ENCODE results near the gene PRKAG3.

Gene PRKAG3

DNA sequence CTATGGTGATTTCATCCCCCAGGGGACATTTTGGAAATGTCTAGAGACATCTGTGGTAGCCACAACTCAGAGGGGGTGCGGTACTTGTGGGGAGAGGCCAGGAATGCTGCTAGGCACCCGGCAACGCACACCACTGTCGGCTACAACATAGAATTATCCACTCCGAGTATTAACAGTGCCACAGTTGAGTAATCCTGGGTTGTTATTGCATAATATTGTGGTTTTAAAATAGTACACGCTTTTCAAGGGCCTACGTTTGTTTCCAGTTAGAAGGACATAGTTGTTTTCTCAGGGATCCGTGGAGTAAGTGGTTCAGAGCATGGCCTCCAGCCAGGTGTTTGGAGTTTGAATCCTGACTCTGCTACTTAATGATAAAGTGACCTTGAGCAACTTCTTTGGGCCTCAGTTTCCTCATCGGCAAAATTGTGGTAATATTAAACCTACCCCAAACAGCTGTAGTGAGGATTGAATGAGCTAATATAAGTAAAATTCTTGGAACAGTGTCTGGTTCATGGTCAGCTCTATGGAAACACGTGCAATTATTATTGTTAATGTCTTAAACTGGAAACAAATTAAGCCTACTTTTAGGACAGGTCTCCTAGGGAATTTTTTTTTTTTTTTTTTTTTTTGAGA, 25.1 kb downstream of the PRKAG3 start:
- Histone ChIP-seq H3K9me3 (ENCODE audit: insufficient read depth, low read length, severe bottlenecking) (no peaks in the 10 kb centered on the region), H2AFZ (ENCODE audit: low read depth, low read length) (no peak overlapping the region), H3K79me2 (ENCODE audit: insufficient read depth, low read length) (no peaks in the 10 kb centered on the region), H3K4me2 (ENCODE audit: insufficient read depth, low read length) (no peak overlapping the region), H3K9ac (ENCODE audit: low read depth, low read length) (no peak overlapping the region), H3K27me3 (ENCODE audit: insufficient read depth, low read length, poor library complexity) (no peaks in the 10 kb centered on the region), H3K27ac (ENCODE audit: low read length) (no peak overlapping the region), H3K4me3 (ENCODE audit: low read depth in 1 of 2, low read length in 2 of 2) (no peak overlapping the region), H3K36me3 (ENCODE audit: insufficient read depth, low read length) (no peaks in the 10 kb centered on the region), H4K20me1 (ENCODE audit: insufficient read depth, low read length) (no peaks in the 10 kb centered on the region), H3K4me1 (ENCODE audit: insufficient read depth, low read length) (no peaks in the 10 kb centered on the region)
- TF ChIP-seq, protein P1, sequence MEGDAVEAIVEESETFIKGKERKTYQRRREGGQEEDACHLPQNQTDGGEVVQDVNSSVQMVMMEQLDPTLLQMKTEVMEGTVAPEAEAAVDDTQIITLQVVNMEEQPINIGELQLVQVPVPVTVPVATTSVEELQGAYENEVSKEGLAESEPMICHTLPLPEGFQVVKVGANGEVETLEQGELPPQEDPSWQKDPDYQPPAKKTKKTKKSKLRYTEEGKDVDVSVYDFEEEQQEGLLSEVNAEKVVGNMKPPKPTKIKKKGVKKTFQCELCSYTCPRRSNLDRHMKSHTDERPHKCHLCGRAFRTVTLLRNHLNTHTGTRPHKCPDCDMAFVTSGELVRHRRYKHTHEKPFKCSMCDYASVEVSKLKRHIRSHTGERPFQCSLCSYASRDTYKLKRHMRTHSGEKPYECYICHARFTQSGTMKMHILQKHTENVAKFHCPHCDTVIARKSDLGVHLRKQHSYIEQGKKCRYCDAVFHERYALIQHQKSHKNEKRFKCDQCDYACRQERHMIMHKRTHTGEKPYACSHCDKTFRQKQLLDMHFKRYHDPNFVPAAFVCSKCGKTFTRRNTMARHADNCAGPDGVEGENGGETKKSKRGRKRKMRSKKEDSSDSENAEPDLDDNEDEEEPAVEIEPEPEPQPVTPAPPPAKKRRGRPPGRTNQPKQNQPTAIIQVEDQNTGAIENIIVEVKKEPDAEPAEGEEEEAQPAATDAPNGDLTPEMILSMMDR (IDR thresholded peaks at IDR 0.05; ENCODE audit: borderline replicate concordance, extremely low read depth, low read length, poor library complexity, severe bottlenecking) = no peak
- no peak for TF ChIP-seq EZH2 (IDR thresholded peaks at IDR 0.05; ENCODE audit: borderline replicate concordance, low read depth, low read length, severe bottlenecking)
- peak; percentile 45 for DNase-seq
- ATAC-seq (ENCODE audit: insufficient read depth, low read depth) = peak; percentile 80

- no peaks in the 10 kb centered on the region for H3K4me1 ChIP-seq (ENCODE audit: insufficient read depth, low read length)
- DNase-seq (no peak), ATAC-seq (ENCODE audit: insufficient read depth, low read depth) (no peak)
- H4K20me1 ChIP-seq (ENCODE audit: insufficient read depth, low read length) = no peaks in the 10 kb centered on the region
- H3K79me2 ChIP-seq (ENCODE audit: insufficient read depth, low read length) = no peaks in the 10 kb centered on the region
- TF ChIP-seq, protein P1 (IDR thresholded peaks at IDR 0.05; ENCODE audit: borderline replicate concordance, extremely low read depth, low read length, poor library complexity, severe bottlenecking) = no peak
- no peak for TF ChIP-seq EZH2 (IDR thresholded peaks at IDR 0.05; ENCODE audit: borderline replicate concordance, low read depth, low read length, severe bottlenecking)
- H3K4me2 ChIP-seq (ENCODE audit: insufficient read depth, low read length) = no peak overlapping the region
- no peak overlapping the region for H3K9ac ChIP-seq (ENCODE audit: low read depth, low read length)
- H3K27ac ChIP-seq (ENCODE audit: low read length) = no peak overlapping the region
- H3K4me3 ChIP-seq (ENCODE audit: low read depth in 1 of 2, low read length in 2 of 2) = no peak overlapping the region
- no peaks in the 10 kb centered on the region for H3K9me3 ChIP-seq (ENCODE audit: insufficient read depth, low read length, severe bottlenecking)
- H3K36me3 ChIP-seq (ENCODE audit: insufficient read depth, low read length) = no peaks in the 10 kb centered on the region
- no peak overlapping the region for H2AFZ ChIP-seq (ENCODE audit: low read depth, low read length)
- H3K27me3 ChIP-seq (ENCODE audit: insufficient read depth, low read length, poor library complexity) = no peaks in the 10 kb centered on the region
Observed at GRCh38 chr2:218805627-218806026, 26.0 kb downstream of the PRKAG3 start.

DNA sequence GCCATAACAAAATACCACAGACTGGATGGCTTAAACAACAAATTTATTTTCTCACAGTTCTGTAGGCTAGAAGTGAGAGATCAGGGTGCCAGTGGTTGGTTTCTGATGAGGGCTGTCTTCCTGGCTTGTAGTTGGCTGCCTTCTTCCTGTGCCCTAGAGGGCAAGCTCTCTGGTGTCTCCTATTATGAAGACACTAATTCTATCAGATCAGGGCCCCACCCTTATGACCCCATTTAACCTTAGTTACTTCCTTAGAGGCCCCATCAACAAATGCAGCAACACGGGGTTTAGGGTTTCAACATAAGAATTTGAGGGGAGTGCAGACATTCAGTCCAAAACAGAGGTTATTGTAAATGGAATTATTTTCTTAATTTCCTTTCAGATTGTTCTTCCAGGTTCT, 26.8 kb downstream of the PRKAG3 start:
- ATAC-seq (ENCODE audit: insufficient read depth, low read depth) (no peak), DNase-seq (no peak)
- no peak overlapping the region for H3K27ac ChIP-seq (ENCODE audit: low read length)
- H3K4me2 ChIP-seq (ENCODE audit: insufficient read depth, low read length) = no peak overlapping the region
- TF ChIP-seq, protein P1 (IDR thresholded peaks at IDR 0.05; ENCODE audit: borderline replicate concordance, extremely low read depth, low read length, poor library complexity, severe bottlenecking) = no peak
- TF ChIP-seq EZH2 (IDR thresholded peaks at IDR 0.05; ENCODE audit: borderline replicate concordance, low read depth, low read length, severe bottlenecking) = no peak
- H3K9ac ChIP-seq (ENCODE audit: low read depth, low read length) = no peak overlapping the region
- H2AFZ ChIP-seq (ENCODE audit: low read depth, low read length) = no peak overlapping the region
- H3K27me3 ChIP-seq (ENCODE audit: insufficient read depth, low read length, poor library complexity) = peaks cover 4% of the 10 kb centered on the region
- no peak overlapping the region for H3K4me3 ChIP-seq (ENCODE audit: low read depth in 1 of 2, low read length in 2 of 2)
- no peaks in the 10 kb centered on the region for H3K79me2 ChIP-seq (ENCODE audit: insufficient read depth, low read length)
- no peaks in the 10 kb centered on the region for H3K4me1 ChIP-seq (ENCODE audit: insufficient read depth, low read length)
- no peaks in the 10 kb centered on the region for H4K20me1 ChIP-seq (ENCODE audit: insufficient read depth, low read length)
- H3K9me3 ChIP-seq (ENCODE audit: insufficient read depth, low read length, severe bottlenecking) = no peaks in the 10 kb centered on the region
- no peaks in the 10 kb centered on the region for H3K36me3 ChIP-seq (ENCODE audit: insufficient read depth, low read length)
